Fibroblast of mammary gland (primary cell): Measurements from ENCODE around the gene POLR3K.
"Not testable (repeated sequence)": the region's sequence is repeated elsewhere in the genome, so short reads cannot be mapped to it uniquely, and the experiment has no call there.

Source experiments
- DNase-seq: peaks from one replicate; pipeline ENCODE4 v3.0.0-alpha.2; 2010; ENCODE audit warnings: low read depth
- H3K4me3 ChIP-seq: 2 replicates; pipeline ENCODE4 v1.5.1; 2011; ENCODE audit warnings: low read depth, mild to moderate bottlenecking, low read length, moderate library complexity; ENCODE audit not compliant: control insufficient read depth
- CTCF ChIP-seq: conservative IDR thresholded peaks from 2 replicates; pipeline ENCODE4 v1.5.1; 2011; ENCODE audit warnings: low read depth, low read length, inconsistent platforms; ENCODE audit not compliant: control insufficient read depth, insufficient read depth

Gene POLR3K

GRCh38 chr16:54237-54581, 801 bp upstream of the POLR3K start:
- H3K4me3 ChIP-seq: peak overlapping the region; percentile 72
- no peak for DNase-seq
- no peak for TF ChIP-seq CTCF

- TF ChIP-seq CTCF: no peak
- DNase-seq: no peak
- no peak overlapping the region for H3K4me3 ChIP-seq
These were observed 2.4 kb downstream of the POLR3K start for GRCh38 chr16:50769-51591.

- no peak for DNase-seq
- no peak for TF ChIP-seq CTCF
These were observed 6.2 kb downstream of the POLR3K start for GRCh38 chr16:47234-47633.

GRCh38 chr16:46510-46909, 6.9 kb downstream of the POLR3K start:
- not testable (repeated sequence) for DNase-seq, H3K4me3 ChIP-seq

More at GRCh38 chr16:47234-47633, 6.2 kb downstream of the POLR3K start:
- no peak overlapping the region for H3K4me3 ChIP-seq

GRCh38 chr16:45454-45853, 8.0 kb downstream of the POLR3K start:
- DNase-seq: no peak
- TF ChIP-seq CTCF: no peak
- H3K4me3 ChIP-seq: no peak overlapping the region

GRCh38 chr16:44655-45054, 8.8 kb downstream of the POLR3K start:
- no peak for DNase-seq
- TF ChIP-seq CTCF: no peak
- H3K4me3 ChIP-seq: no peak overlapping the region

GRCh38 chr16:43294-43693, 10.1 kb downstream of the POLR3K start:
- peak; percentile 15 for DNase-seq
- H3K4me3 ChIP-seq: no peak overlapping the region
- TF ChIP-seq CTCF: no peak
